Spleen (tissue), 7 donors: ENCODE measurements around the gene TIPARP.
A peak's percentile ranks its signal among the peaks of the same experiment; 100 is the strongest.

Experiments used
- CTCF ChIP-seq, 11 experiments: fragments of 200-600 bp in 7 of 11; fragments of 450-650 bp in 4 of 11; sonication (generic) in 4 of 11; IDR thresholded peaks in 8 of 11; conservative IDR thresholded peaks in 3 of 11; 1 replicate in 7 of 11; 2 replicates in 4 of 11; pipeline versions ENCODE4 v1.4.0 to v1.8.0; 2016 to 2021; ENCODE audit warnings: antibody characterized with exemption in 11 of 11, inconsistent platforms in 4 of 11, mild to moderate bottlenecking in 1 of 11
- POLR2AphosphoS5 ChIP-seq, 3 donors: sonication (generic); formaldehyde crosslinking; IDR thresholded peaks; one replicate each; pipeline ENCODE4 v1.5.1; 2017; ENCODE audit warnings: antibody characterized with exemption in 3 of 3
- donor health status: DM: no; HTN: no; CAD: no; lungs with moderate emphysema.
- donor health status: DM: no; HTN: no; CAD: no.
- donor health status: DM: no; HTN: no; CAD: no.

- peak; percentile 74 to 95 (median 84) for TF ChIP-seq CTCF (IDR thresholded peaks at IDR 0.05 in 8 of 11, conservative IDR thresholded peaks at IDR 0.05 in 3 of 11)
- peak; percentile 99 to 100 (median 100) for TF ChIP-seq POLR2AphosphoS5 (IDR thresholded peaks at IDR 0.05)
Observed at GRCh38 chr3:156674046-156674910, at the start of gene TIPARP.
